H1 (cell line): ENCODE data around the gene PTGIR. TPM values are rescaled to one million over a fixed set of nuclear protein-coding genes. Genes with fewer than 3 reads are reported as not detected.

ENCODE experiments used
- CBX5 ChIP-seq: fragments of 300-800, 300-1000 bp; sonication (generic); IDR thresholded peaks from 2 replicates; pipeline ENCODE4 v1.7.1; 2016; ENCODE audit warnings: antibody characterized with exemption, low read length, low read depth
- MAFK ChIP-seq: IDR thresholded peaks from 2 replicates; pipeline ENCODE4 v1.6.1; 2012; ENCODE audit warnings: low read depth, mild to moderate bottlenecking, improper control_type of control experiment, low read length
- SIX5 ChIP-seq: IDR thresholded peaks from 2 replicates; pipeline ENCODE4 v1.6.1; 2011; ENCODE audit warnings: mild to moderate bottlenecking, low read depth, low read length
- polyA plus RNA-seq, 7 experiments: library from polyadenylated mRNA; depleted of rRNA in 3 of 7; stranded (reverse) in 5 of 7; unstranded in 2 of 7; fragments of >200 nt in 5 of 7; fragments of 200-250 nt in 2 of 7; gene quantifications; 1 replicate in 5 of 7; 2 replicates in 1 of 7; 4 replicates in 1 of 7; pipeline versions ENCODE4 v1.2.1 to v1.2.3, GENCODE V29; 2011 to 2013; ENCODE audit warnings: missing spikeins in 2 of 7, mixed read lengths in 2 of 7
- total RNA-seq: library from RNA; stranded (reverse); fragmentation: NEBNext Ultra II Directional; extraction: Animal tissue kit (Norgen Biotek cat#: 25700); gene quantifications from 2 replicates; pipeline ENCODE4 v1.2.1, GENCODE V29; 2021
- TF ChIP-seq, protein P1 (sequence below), 3 experiments: IDR thresholded peaks; 1 replicate in 2 of 3; 2 replicates in 1 of 3; pipeline versions ENCODE4 v1.5.1 to v1.6.1; 2011; ENCODE audit warnings: low read length in 3 of 3, mild to moderate bottlenecking in 3 of 3, inconsistent platforms in 2 of 3, low read depth in 1 of 3, moderate library complexity in 1 of 3; ENCODE audit not compliant: insufficient read depth in 1 of 3; ENCODE audit errors: control extremely low read depth in 1 of 3
- TF ChIP-seq, protein P2 (sequence below): IDR thresholded peaks from 2 replicates; pipeline ENCODE4 v1.6.1; 2011; ENCODE audit warnings: low read depth, mild to moderate bottlenecking, low read length; ENCODE audit not compliant: insufficient read depth

PTGIR gene
- total and polyA plus RNA-seq, 2 of the 8 experiments (the other 6 are each of a cell fraction or from before 2014, with no cell fraction given) = 0.15 TPM; not detected in 1

DNA sequence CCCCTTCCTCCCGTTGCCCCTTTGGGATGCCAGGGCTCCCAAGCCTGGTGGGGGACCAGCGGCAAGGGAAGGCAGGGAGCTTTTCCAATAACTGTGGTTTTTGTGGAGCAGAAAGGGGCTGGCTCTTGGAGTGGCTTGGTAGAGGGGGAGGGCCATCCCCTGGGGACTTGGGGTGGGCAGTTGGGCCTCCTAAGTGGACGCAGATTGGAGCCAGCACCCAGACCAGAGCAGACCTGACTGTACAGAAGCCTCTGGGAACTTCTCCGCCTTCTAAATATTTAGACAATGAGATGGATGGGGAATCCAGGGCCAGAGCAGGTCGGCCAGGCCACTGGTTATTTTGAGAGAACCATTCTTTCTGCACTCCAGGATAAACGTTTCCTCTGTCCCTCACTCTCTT lies 4.2 kb downstream of the PTGIR start (continued):
- TF ChIP-seq CBX5 (no peak), SIX5 (no peak), MAFK (no peak)
- TF ChIP-seq, protein P1, sequence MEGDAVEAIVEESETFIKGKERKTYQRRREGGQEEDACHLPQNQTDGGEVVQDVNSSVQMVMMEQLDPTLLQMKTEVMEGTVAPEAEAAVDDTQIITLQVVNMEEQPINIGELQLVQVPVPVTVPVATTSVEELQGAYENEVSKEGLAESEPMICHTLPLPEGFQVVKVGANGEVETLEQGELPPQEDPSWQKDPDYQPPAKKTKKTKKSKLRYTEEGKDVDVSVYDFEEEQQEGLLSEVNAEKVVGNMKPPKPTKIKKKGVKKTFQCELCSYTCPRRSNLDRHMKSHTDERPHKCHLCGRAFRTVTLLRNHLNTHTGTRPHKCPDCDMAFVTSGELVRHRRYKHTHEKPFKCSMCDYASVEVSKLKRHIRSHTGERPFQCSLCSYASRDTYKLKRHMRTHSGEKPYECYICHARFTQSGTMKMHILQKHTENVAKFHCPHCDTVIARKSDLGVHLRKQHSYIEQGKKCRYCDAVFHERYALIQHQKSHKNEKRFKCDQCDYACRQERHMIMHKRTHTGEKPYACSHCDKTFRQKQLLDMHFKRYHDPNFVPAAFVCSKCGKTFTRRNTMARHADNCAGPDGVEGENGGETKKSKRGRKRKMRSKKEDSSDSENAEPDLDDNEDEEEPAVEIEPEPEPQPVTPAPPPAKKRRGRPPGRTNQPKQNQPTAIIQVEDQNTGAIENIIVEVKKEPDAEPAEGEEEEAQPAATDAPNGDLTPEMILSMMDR (IDR thresholded peaks at IDR 0.05; ENCODE audit: control extremely low read depth in 1 of 3, insufficient read depth in 1 of 3, low read depth in 1 of 3, low read length in 3 of 3) = no peak
- TF ChIP-seq, protein P2, sequence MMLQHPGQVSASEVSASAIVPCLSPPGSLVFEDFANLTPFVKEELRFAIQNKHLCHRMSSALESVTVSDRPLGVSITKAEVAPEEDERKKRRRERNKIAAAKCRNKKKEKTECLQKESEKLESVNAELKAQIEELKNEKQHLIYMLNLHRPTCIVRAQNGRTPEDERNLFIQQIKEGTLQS = no peak
